VCaP (cell line): ENCODE measurements around the gene ZNF692.
A peak's percentile ranks its signal among the peaks of the same experiment; 100 is the strongest.

Source experiments
- H3K27ac ChIP-seq: fragments of 450-650 bp; 2 replicates; pipeline ENCODE4 v1.5.1; 2017
- TF ChIP-seq, protein P1 (sequence below): fragments of 450-650 bp; conservative IDR thresholded peaks from 2 replicates; pipeline ENCODE4 v1.5.1; 2017; ENCODE audit warnings: mild to moderate bottlenecking, moderate library complexity

ZNF692 gene

DNA sequence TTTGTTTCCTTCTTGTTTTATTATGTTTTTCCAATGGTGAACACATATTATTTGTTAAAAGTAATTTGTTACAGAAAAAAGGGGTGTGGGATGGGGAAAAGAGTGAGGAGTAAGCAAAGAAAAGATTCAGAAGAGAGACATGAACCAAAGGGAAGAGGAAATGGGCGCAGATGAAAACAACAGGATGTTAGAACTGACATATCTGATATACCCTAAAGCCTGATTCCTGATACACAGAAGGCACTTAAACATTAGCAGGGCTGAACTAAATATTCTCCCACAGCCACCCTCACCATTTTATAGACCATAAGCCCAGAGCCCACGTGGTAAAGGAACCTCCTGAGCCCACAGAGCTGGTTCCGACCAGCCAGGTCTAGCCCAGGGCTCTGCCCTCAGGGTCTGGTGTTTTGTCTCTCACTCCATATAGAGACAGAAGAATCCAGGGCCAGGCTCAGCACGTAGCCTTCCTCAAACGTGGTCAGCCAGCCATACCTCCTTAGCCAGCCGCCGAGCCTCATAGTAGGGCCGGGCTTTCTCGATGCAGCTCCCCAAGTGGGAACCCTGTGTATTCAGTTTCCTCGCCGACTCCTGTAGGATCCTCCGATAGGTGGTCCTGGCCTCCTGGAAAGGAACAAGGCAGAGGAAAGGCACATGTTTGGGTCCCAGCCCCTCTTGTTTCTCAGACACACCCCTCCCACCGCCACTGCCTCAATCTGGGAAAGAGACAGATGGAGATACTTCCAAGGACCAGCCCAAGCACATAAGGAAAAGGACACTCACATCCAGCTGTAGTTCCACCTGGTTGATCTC lies 42.6 kb downstream of the ZNF692 start:
- TF ChIP-seq, protein P1, sequence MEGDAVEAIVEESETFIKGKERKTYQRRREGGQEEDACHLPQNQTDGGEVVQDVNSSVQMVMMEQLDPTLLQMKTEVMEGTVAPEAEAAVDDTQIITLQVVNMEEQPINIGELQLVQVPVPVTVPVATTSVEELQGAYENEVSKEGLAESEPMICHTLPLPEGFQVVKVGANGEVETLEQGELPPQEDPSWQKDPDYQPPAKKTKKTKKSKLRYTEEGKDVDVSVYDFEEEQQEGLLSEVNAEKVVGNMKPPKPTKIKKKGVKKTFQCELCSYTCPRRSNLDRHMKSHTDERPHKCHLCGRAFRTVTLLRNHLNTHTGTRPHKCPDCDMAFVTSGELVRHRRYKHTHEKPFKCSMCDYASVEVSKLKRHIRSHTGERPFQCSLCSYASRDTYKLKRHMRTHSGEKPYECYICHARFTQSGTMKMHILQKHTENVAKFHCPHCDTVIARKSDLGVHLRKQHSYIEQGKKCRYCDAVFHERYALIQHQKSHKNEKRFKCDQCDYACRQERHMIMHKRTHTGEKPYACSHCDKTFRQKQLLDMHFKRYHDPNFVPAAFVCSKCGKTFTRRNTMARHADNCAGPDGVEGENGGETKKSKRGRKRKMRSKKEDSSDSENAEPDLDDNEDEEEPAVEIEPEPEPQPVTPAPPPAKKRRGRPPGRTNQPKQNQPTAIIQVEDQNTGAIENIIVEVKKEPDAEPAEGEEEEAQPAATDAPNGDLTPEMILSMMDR: no peak
- no peak overlapping the region for H3K27ac ChIP-seq

DNA sequence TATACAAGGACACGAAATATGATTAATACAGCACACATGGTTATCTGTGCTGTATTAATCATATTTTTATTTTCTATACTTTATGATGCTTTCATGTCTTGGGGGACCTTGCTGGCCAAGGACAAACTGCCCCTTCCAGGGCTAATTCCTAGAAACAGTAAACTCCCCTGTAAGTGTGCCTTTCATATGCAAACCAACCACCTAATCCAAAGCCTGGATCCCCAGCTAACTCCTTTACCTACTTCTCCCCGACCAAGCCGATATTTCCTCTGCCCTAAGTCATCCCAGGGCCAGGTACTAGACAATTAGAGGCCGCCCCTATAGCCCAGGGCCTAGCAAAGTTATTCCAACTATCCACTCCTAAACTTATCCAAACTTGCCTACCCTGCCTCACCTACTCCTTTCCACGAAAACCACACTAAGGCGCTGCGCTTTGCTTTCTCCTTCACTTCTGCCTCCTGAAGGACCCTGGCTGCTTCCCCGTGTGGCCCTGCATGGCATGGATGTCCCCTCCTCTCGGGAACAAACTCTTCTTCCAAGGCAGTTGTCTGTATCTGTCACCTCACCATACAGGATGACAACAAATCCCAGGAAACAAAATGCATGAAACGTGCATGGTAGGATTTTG lies 43.4 kb downstream of the ZNF692 start:
- TF ChIP-seq, protein P1: no peak
- H3K27ac ChIP-seq: no peak overlapping the region

DNA sequence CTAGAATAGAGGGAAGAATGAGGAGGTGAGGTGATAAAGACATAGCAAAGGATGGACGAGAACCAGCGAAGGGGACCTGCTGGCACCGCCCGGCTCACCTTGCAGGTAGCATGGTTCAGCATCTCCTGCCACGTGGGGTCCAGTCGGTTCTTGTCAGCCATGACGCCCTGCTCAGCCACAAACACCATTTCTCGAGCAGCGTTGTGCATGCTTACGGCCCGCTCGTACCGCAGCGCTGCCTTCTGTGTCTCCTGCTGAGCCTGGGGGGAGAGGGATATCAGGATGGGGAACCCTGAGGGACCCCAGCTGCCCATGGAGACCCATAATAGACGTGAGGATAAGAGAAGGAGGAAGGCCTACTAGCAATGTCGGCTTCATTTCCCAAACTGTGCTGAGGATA lies 44.5 kb downstream of the ZNF692 start:
- TF ChIP-seq, protein P1: no peak
- H3K27ac ChIP-seq: no peak overlapping the region

DNA sequence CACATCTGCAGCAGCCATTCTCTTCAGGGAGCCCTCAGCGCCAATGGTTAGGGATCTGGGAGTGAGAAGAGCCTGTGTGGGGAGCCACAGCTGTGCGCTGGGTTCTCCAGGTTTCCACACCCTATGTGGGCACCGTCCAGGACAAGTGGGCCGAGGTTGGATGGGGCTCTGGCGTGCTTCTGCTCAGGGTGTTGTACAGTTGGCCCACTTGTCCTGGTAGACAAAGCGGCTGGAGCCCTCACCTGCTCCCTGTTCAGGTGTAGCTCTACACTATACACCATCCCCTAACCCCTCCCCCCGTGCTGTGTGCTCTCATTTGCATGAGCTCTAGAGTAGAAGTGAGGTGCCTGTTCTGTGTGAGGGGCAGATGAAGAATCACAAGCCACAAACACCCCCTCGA lies 45.3 kb downstream of the ZNF692 start:
- H3K27ac ChIP-seq: no peak overlapping the region
- TF ChIP-seq, protein P1: no peak

DNA sequence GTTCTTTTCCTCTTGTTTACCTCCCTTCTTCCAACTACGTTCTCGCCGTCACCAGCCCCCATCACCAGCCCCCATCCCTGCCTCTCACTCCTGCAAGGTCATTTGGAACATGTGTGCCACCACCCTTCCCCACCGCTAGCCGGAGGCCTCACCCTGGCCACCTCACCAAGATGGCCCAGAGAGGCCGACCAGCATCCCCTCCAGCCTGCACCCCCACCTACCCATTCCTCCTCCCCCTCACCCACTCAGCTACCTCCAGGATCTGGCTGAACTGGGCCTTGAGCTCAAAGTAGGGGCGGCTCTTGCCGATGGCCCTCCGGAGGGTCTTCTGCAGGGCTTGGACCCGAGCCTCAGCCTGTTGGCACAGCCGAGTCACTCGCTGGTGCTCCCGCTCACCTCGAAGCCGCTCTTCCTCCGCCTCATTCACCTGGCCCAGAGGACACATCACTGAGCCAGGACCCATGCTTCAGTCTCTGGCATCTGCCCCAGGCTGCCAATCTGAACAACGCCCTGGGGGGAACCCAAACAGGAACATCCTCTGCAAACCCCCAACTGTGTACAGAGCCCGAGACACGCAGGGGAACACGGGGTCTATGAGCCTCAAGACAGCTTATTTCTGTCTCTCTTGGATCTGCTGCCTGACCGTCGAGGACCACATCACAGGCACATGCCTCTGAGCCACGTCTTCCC lies 46.0 kb downstream of the ZNF692 start:
- TF ChIP-seq, protein P1: no peak

DNA sequence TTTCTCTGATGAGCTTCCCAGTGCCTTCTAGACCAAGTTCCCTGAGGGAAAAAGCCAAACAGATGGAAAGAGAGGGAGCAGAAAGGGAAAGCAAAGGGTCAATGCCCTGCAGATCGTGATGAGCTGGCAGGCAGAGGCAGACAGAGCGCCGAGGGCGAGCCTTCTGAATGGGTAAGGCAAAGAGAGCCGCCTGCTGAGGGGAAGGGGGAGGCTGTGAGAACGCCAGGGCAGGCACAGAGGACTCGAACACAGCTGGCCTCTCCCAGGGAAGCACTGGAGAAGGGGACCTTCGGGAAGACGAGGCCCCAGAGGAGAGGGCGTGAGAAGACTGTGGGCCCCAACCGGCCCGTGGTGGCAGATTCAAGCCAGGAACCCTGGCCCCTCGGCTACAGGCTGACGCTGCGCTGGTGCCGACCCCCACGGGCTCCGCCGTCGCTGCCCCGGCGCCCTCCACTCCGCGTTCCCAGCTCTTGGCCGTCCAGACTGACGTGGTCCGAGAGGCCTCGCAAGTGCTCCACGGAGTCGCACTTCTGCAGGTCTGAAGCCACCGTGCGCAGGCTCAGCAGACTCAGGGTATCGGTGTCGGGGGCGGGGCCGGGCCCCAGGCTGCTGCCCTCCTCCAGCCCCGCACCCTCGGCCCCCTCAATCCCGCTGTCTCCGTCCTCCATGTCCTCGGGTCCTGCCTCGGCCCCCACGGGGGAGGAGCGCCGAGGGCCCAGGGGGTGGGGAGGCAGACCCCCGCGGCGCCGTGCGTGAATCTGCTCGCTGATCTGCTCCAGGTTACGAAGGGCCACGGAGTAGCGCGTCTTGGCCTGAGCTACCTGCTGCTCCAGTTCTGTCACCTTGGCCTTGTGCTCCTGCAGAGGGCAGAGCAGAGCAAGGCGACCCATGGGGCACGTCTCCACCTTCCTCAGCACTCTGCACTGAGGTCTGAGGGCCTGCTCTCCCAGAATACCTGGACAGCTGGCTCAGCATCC lies 47.1 kb downstream of the ZNF692 start:
- H3K27ac ChIP-seq: no peak overlapping the region
- TF ChIP-seq, protein P1: peak; percentile 21

More for the DNA sequence above, 46.0 kb downstream of the ZNF692 start:
- no peak overlapping the region for H3K27ac ChIP-seq
